Umbilical cord (tissue), 2 donors: ENCODE results near the gene TEX35. TPM values are rescaled to one million over a fixed set of nuclear protein-coding genes. Genes with fewer than 3 reads are reported as not detected.
A peak's percentile ranks its signal among the peaks of the same experiment; 100 is the strongest.

Source experiments
- DNase-seq: peaks from one replicate; pipeline ENCODE4 v3.0.0-alpha.2; 2015; ENCODE audit warnings: low spot score
- total RNA-seq: library from RNA; depleted of rRNA; stranded (reverse); fragments of >200 nt; gene quantifications from one replicate; pipeline ENCODE4 v1.2.3, GENCODE V29; 2014; ENCODE audit warnings: low replicate concordance; ENCODE audit not compliant: insufficient read depth

TEX35 gene
- total RNA-seq, 1 donor from 2014 or later, result 0.72 TPM

GRCh38 chr1:178518894-178519293 lies 6.0 kb downstream of the TEX35 start:
- DNase-seq, result peak; percentile 44

GRCh38 chr1:178520803-178521202 lies 7.9 kb downstream of the TEX35 start:
- no peak for DNase-seq

- DNase-seq, result no peak
These were observed 8.3 kb downstream of the TEX35 start for GRCh38 chr1:178521241-178521640.

- no peak for DNase-seq
These were observed 14.2 kb downstream of the TEX35 start for GRCh38 chr1:178527117-178527516.

GRCh38 chr1:178528228-178528952 lies 15.5 kb downstream of the TEX35 start:
- DNase-seq, result no peak

GRCh38 chr1:178528953-178529335 lies 16.0 kb downstream of the TEX35 start:
- DNase-seq, result no peak

- DNase-seq, result no peak
These were observed 16.6 kb downstream of the TEX35 start for GRCh38 chr1:178529364-178530036.

GRCh38 chr1:178530037-178530402 lies 17.1 kb downstream of the TEX35 start:
- DNase-seq, result no peak

GRCh38 chr1:178530502-178530901 lies 17.6 kb downstream of the TEX35 start:
- DNase-seq, result no peak

GRCh38 chr1:178531887-178532286 lies 19.0 kb downstream of the TEX35 start:
- DNase-seq, result no peak

- DNase-seq, result peak; percentile 81
These were observed 19.5 kb downstream of the TEX35 start for GRCh38 chr1:178532392-178532791.

- peak; percentile 29 for DNase-seq
These were observed 20.4 kb downstream of the TEX35 start for GRCh38 chr1:178533121-178533946.

GRCh38 chr1:178534137-178534868 lies 21.4 kb downstream of the TEX35 start:
- no peak for DNase-seq

GRCh38 chr1:178536329-178536728 lies 23.4 kb downstream of the TEX35 start:
- no peak for DNase-seq

- peak; percentile 92 for DNase-seq
These were observed 24.0 kb downstream of the TEX35 start for GRCh38 chr1:178536844-178537371.

GRCh38 chr1:178537382-178538090 lies 24.6 kb downstream of the TEX35 start:
- no peak for DNase-seq

- peak; percentile 93 for DNase-seq
These were observed 25.4 kb downstream of the TEX35 start for GRCh38 chr1:178538192-178538916.

- DNase-seq, result no peak
These were observed 26.4 kb downstream of the TEX35 start for GRCh38 chr1:178539291-178539690.

GRCh38 chr1:178540204-178540603 lies 27.3 kb downstream of the TEX35 start:
- DNase-seq, result peak; percentile 48

GRCh38 chr1:178540646-178541045 lies 27.7 kb downstream of the TEX35 start:
- peak; percentile 72 for DNase-seq
